SK-N-MC (cell line): ENCODE measurements around the gene C10orf67.

Experiments
- DNase-seq: peaks from one replicate; pipeline ENCODE4 v3.0.0-alpha.2; 2011; ENCODE audit warnings: low read depth, low spot score
- H3K27ac ChIP-seq: fragments of 200-600 bp; sonication (generic); 2 replicates; pipeline ENCODE4 v1.5.1; 2016; ENCODE audit warnings: mixed run types
- H3K36me3 ChIP-seq: fragments of 200-600 bp; sonication (generic); 2 replicates; pipeline ENCODE4 v1.6.1; 2017; ENCODE audit warnings: antibody characterized with exemption, low read length, mixed read lengths; ENCODE audit not compliant: insufficient read depth
- H3K4me3 ChIP-seq: fragments of 200-600 bp; sonication (generic); 2 replicates; pipeline ENCODE4 v1.5.1; 2016
- H3K9ac ChIP-seq: fragments of 200-600 bp; sonication (generic); 2 replicates; pipeline ENCODE4 v1.8.0; 2017; ENCODE audit warnings: mixed run types, mixed read lengths; ENCODE audit not compliant: insufficient read length
- H3K9me3 ChIP-seq: fragments of 200-600 bp; sonication (generic); 2 replicates; pipeline ENCODE4 v1.6.1; 2017; ENCODE audit warnings: low read depth, mild to moderate bottlenecking, antibody characterized with exemption, low read length, moderate library complexity, mixed read lengths
- EZH2 ChIP-seq: fragments of 200-600 bp; sonication (generic); IDR thresholded peaks from one replicate; pipeline ENCODE4 v1.6.1; 2017; ENCODE audit warnings: antibody characterized with exemption
- FOXP2 ChIP-seq: optimal IDR thresholded peaks from 2 replicates; pipeline ENCODE3; 2011; ENCODE audit warnings: mild to moderate bottlenecking, moderate library complexity; ENCODE audit not compliant: insufficient read depth; ENCODE audit errors: extremely low read length, control extremely low read depth
- POLR2AphosphoS5 ChIP-seq: IDR thresholded peaks from 2 replicates; pipeline ENCODE4 v1.6.1; 2012; ENCODE audit warnings: mild to moderate bottlenecking, low read depth, low read length, borderline replicate concordance

The C10orf67 gene

GRCh38 chr10:23364378-23364777, 19.8 kb upstream of the C10orf67 start:
- TF ChIP-seq POLR2AphosphoS5 = no peak
- TF ChIP-seq FOXP2 = no peak
- TF ChIP-seq EZH2 = no peak
- no peak overlapping the region for H3K27ac ChIP-seq
- no peaks in the 10 kb centered on the region for H3K36me3 ChIP-seq
- no peak overlapping the region for H3K4me3 ChIP-seq
- H3K9ac ChIP-seq = no peak overlapping the region
- H3K9me3 ChIP-seq = no peaks in the 10 kb centered on the region
- DNase-seq = no peak

GRCh38 chr10:23363793-23364135, 19.2 kb upstream of the C10orf67 start:
- TF ChIP-seq EZH2 (no peak), FOXP2 (no peak), POLR2AphosphoS5 (no peak)
- no peak for DNase-seq
- Histone ChIP-seq H3K9me3 (no peaks in the 10 kb centered on the region), H3K36me3 (no peaks in the 10 kb centered on the region), H3K9ac (no peak overlapping the region), H3K27ac (no peak overlapping the region), H3K4me3 (no peak overlapping the region)

- no peak for DNase-seq
- no peak overlapping the region for H3K4me3 ChIP-seq
These were observed 18.5 kb upstream of the C10orf67 start for GRCh38 chr10:23362879-23363792.

GRCh38 chr10:23362069-23362830, 17.7 kb upstream of the C10orf67 start:
- DNase-seq = no peak
- H3K9me3 ChIP-seq = no peaks in the 10 kb centered on the region
- H3K4me3 ChIP-seq = no peak overlapping the region
- H3K27ac ChIP-seq = no peak overlapping the region
- H3K9ac ChIP-seq = no peak overlapping the region
- TF ChIP-seq POLR2AphosphoS5 (no peak), EZH2 (no peak), FOXP2 (no peak)
- H3K36me3 ChIP-seq = no peaks in the 10 kb centered on the region

More at GRCh38 chr10:23362879-23363792, 18.5 kb upstream of the C10orf67 start:
- Histone ChIP-seq H3K27ac (no peak overlapping the region), H3K9me3 (no peaks in the 10 kb centered on the region), H3K9ac (no peak overlapping the region), H3K36me3 (no peaks in the 10 kb centered on the region)
- TF ChIP-seq POLR2AphosphoS5 = no peak
- TF ChIP-seq EZH2 = no peak
- no peak for TF ChIP-seq FOXP2

GRCh38 chr10:23361665-23362064, 17.1 kb upstream of the C10orf67 start:
- H3K9me3 ChIP-seq = no peaks in the 10 kb centered on the region
- H3K36me3 ChIP-seq = no peaks in the 10 kb centered on the region
- no peak for TF ChIP-seq FOXP2
- no peak for TF ChIP-seq POLR2AphosphoS5
- TF ChIP-seq EZH2 = no peak
- DNase-seq = no peak
- H3K27ac ChIP-seq = no peak overlapping the region
- H3K4me3 ChIP-seq = no peak overlapping the region
- H3K9ac ChIP-seq = no peak overlapping the region

- H3K4me3 ChIP-seq = no peak overlapping the region
- H3K9ac ChIP-seq = no peak overlapping the region
- TF ChIP-seq EZH2 (no peak), FOXP2 (no peak), POLR2AphosphoS5 (no peak)
- H3K9me3 ChIP-seq = no peaks in the 10 kb centered on the region
- no peak for DNase-seq
- H3K27ac ChIP-seq = no peak overlapping the region
- H3K36me3 ChIP-seq = no peaks in the 10 kb centered on the region
These were observed 15.2 kb upstream of the C10orf67 start for GRCh38 chr10:23359692-23360380.

- Histone ChIP-seq H3K9me3 (no peaks in the 10 kb centered on the region), H3K9ac (no peak overlapping the region), H3K4me3 (no peak overlapping the region), H3K36me3 (no peaks in the 10 kb centered on the region), H3K27ac (no peak overlapping the region)
- TF ChIP-seq EZH2 = no peak
- no peak for TF ChIP-seq POLR2AphosphoS5
- TF ChIP-seq FOXP2 = no peak
- no peak for DNase-seq
These were observed 13.8 kb upstream of the C10orf67 start for GRCh38 chr10:23358357-23358756.
